Natural killer cell (primary cell): ENCODE measurements around the gene MOB2. TPM values are rescaled to one million over a fixed set of nuclear protein-coding genes. Genes with fewer than 3 reads are reported as not detected.

ENCODE experiments used
- ATAC-seq, 3 donors: fragments of 150-1000 bp in 2 of 3; fragments of 200-7000 bp in 1 of 3; cut with Tn5 transposase; 1 replicate in 1 of 3; 2 replicates in 2 of 3; pipeline ENCODE4 v1.10.0; 2021; ENCODE audit warnings: mild to moderate bottlenecking in 2 of 3, moderate library complexity in 2 of 3
- DNase-seq, 2 donors: peaks; one replicate each; pipeline versions ENCODE4 v3.0.0 to v3.0.0-alpha.2; 2013 to 2021; ENCODE audit warnings: mixed read lengths in 1 of 2
- H3K27ac ChIP-seq: one replicate; pipeline ENCODE4 v1.5.1; 2013; ENCODE audit warnings: mild to moderate bottlenecking, low read length
- H3K27me3 ChIP-seq: one replicate; pipeline ENCODE4 v1.6.1; 2013; ENCODE audit warnings: low read length; ENCODE audit not compliant: control insufficient read depth, insufficient read depth
- H3K36me3 ChIP-seq: one replicate; pipeline ENCODE4 v1.6.1; 2013; ENCODE audit warnings: low read length; ENCODE audit not compliant: control insufficient read depth, insufficient read depth
- H3K4me1 ChIP-seq: one replicate; pipeline ENCODE4 v1.6.1; 2013; ENCODE audit warnings: low read length; ENCODE audit not compliant: control insufficient read depth, insufficient read depth
- H3K4me3 ChIP-seq: one replicate; pipeline ENCODE4 v1.5.1; 2013; ENCODE audit warnings: low read length
- H3K9me3 ChIP-seq: one replicate; pipeline ENCODE4 v1.6.1; 2013; ENCODE audit warnings: low read length; ENCODE audit not compliant: control insufficient read depth, insufficient read depth
- H3K27ac Mint-ChIP-seq, 2 donors: one replicate each; pipeline ENCODE4 v1.8.0; 2022; ENCODE audit warnings: mild to moderate bottlenecking in 2 of 2, mixed read lengths in 2 of 2, moderate library complexity in 1 of 2
- H3K27me3 Mint-ChIP-seq, 2 donors: one replicate each; pipeline ENCODE4 v1.8.0; 2022; ENCODE audit warnings: low read depth in 2 of 2, mixed read lengths in 2 of 2
- H3K36me3 Mint-ChIP-seq: one replicate; pipeline ENCODE4 v1.8.0; 2022; ENCODE audit warnings: mixed read lengths
- H3K4me1 Mint-ChIP-seq, 2 donors: one replicate each; pipeline ENCODE4 v1.8.0; 2022; ENCODE audit warnings: mixed read lengths in 2 of 2
- H3K4me3 Mint-ChIP-seq: one replicate; pipeline ENCODE4 v1.8.0; 2022; ENCODE audit warnings: mild to moderate bottlenecking, moderate library complexity, mixed read lengths
- H3K9me3 Mint-ChIP-seq, 2 donors: one replicate each; pipeline ENCODE4 v1.8.0; 2022; ENCODE audit warnings: mixed read lengths in 2 of 2
- WGBS: methylation state at CpG from one replicate; pipeline ENCODE4 v1.1.7; 2013; ENCODE audit warnings: missing lambda C conversion rate; ENCODE audit not compliant: insufficient coverage; 5-methylcytosine and 5-hydroxymethylcytosine counted together
- intact Hi-C: fragments of 100-400 bp; cut with micrococcal nuclease; formaldehyde crosslinking; loops from one replicate; pipeline ENCODE4 v1.14.2; 2022
- total RNA-seq, 4 donors: library from RNA; stranded (reverse); fragments of 120-200 nt in 1 of 4; gene quantifications; one replicate each; pipeline versions ENCODE4 v1.2.3 to v1.2.4, GENCODE V29; 2013 to 2022
- TF ChIP-seq, protein P1 (sequence below): fragments of 200-600 bp; IDR thresholded peaks from one replicate; pipeline ENCODE4 v1.8.0; 2022; ENCODE audit warnings: antibody characterized with exemption

MOB2 gene
- total RNA-seq, 3 donors from 2014 or later (not counting 1 experiment from before 2014, with no cell fraction given), result 61.9 to 79.6 (median 78.5) TPM

DNA sequence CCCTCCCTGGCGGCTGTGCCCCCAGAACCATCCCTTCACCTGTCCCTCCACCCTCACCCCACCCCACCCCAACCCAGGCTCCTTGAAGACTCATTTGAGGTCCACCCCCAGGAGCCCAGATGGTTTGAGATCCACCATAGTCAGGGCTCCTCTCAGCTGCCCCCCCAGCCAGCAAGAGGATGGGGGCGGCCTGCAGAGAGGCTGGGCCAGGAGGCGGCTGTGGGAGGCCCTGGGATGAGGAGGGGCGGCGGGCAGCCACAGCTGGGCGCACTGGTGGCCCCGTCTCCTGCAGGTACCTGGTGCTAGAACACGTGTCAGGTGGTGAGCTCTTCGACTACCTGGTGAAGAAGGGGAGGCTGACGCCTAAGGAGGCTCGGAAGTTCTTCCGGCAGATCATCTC is 46.1 kb downstream of the MOB2 start:
- Mint-ChIP-seq H3K4me3 (no peak overlapping the region), H3K9me3 (no peaks in the 10 kb centered on the region), H3K27ac (no peak overlapping the region), H3K4me1 (no peaks in the 10 kb centered on the region), H3K27me3 (no peaks in the 10 kb centered on the region), H3K36me3 (no peaks in the 10 kb centered on the region)
- Histone ChIP-seq H3K9me3 (no peaks in the 10 kb centered on the region), H3K27ac (no peak overlapping the region), H3K4me3 (no peak overlapping the region), H3K4me1 (no peaks in the 10 kb centered on the region), H3K27me3 (no peaks in the 10 kb centered on the region), H3K36me3 (no peaks in the 10 kb centered on the region)
- intact Hi-C loops, result no loop called here
- no peak for DNase-seq
- 90% methylated on average over 12 of the region's 12 CpGs for WGBS
- no peak for ATAC-seq
- TF ChIP-seq, protein P1, sequence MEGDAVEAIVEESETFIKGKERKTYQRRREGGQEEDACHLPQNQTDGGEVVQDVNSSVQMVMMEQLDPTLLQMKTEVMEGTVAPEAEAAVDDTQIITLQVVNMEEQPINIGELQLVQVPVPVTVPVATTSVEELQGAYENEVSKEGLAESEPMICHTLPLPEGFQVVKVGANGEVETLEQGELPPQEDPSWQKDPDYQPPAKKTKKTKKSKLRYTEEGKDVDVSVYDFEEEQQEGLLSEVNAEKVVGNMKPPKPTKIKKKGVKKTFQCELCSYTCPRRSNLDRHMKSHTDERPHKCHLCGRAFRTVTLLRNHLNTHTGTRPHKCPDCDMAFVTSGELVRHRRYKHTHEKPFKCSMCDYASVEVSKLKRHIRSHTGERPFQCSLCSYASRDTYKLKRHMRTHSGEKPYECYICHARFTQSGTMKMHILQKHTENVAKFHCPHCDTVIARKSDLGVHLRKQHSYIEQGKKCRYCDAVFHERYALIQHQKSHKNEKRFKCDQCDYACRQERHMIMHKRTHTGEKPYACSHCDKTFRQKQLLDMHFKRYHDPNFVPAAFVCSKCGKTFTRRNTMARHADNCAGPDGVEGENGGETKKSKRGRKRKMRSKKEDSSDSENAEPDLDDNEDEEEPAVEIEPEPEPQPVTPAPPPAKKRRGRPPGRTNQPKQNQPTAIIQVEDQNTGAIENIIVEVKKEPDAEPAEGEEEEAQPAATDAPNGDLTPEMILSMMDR, result no peak

DNA sequence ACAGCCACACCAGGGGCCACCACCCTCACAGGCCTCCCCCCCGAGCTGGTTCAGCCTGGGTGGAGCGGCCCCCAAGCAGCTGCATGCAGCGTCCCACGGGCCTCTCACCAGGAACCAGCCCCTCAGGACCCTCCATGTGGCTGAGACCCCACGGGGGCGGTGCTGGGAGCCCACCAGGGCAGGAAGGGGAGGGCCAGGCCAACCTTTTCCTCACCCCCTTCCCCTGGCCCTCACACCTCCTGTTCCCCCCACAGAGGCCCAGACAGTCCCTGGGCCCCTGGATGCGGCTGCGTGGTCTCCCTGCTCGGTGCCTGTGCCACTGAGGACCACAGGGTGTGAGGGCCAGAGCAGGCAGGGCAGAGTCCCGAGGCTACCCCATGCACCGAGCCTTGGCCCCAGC is 46.5 kb downstream of the MOB2 start:
- H3K4me1 Mint-ChIP-seq, result no peaks in the 10 kb centered on the region
- TF ChIP-seq, protein P1, result no peak
- no peaks in the 10 kb centered on the region for H3K9me3 Mint-ChIP-seq

DNA sequence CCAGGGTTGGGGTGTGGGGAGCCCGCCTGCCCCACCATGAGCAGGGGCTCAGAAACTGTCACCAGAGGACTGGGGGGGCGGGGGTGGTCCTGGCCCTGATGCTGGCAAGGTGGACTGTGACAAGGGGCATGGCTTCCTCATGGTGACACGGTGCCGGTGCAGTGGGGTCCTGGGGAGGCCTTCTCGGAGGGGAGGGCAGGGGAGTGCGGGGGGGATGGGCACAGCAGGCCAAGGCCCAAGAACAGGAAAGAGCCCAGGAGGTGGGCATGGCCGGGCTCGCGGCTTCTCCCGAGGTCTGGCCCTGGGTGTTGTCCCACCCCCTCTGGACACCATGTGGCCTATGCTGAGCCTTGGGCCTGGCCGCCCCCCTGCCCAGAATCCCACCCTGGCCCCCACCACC is 47.2 kb downstream of the MOB2 start:
- Mint-ChIP-seq H3K4me3 (no peak overlapping the region), H3K4me1 (no peaks in the 10 kb centered on the region), H3K36me3 (no peaks in the 10 kb centered on the region), H3K9me3 (no peaks in the 10 kb centered on the region), H3K27ac (no peak overlapping the region), H3K27me3 (no peaks in the 10 kb centered on the region)
- intact Hi-C loops, result no loop called here
- Histone ChIP-seq H3K4me3 (no peak overlapping the region), H3K27me3 (no peaks in the 10 kb centered on the region), H3K9me3 (no peaks in the 10 kb centered on the region), H3K27ac (no peak overlapping the region), H3K4me1 (no peaks in the 10 kb centered on the region), H3K36me3 (no peaks in the 10 kb centered on the region)
- ATAC-seq (no peak), DNase-seq (no peak)
- 82% methylated on average over 11 of the region's 11 CpGs for WGBS
- TF ChIP-seq, protein P1, result no peak

More for the DNA sequence above, 46.5 kb downstream of the MOB2 start:
- H3K27ac Mint-ChIP-seq, result no peak overlapping the region
- H3K9me3 ChIP-seq, result no peaks in the 10 kb centered on the region
- H3K4me3 Mint-ChIP-seq, result no peak overlapping the region
- H3K4me1 ChIP-seq, result no peaks in the 10 kb centered on the region
- ATAC-seq (no peak), DNase-seq (no peak)
- H3K36me3 ChIP-seq, result no peaks in the 10 kb centered on the region
- no peaks in the 10 kb centered on the region for H3K36me3 Mint-ChIP-seq
- no peak overlapping the region for H3K4me3 ChIP-seq
- WGBS, result 75% methylated on average over 11 of the region's 11 CpGs
- H3K27me3 ChIP-seq, result no peaks in the 10 kb centered on the region
- no peak overlapping the region for H3K27ac ChIP-seq
- H3K27me3 Mint-ChIP-seq, result no peaks in the 10 kb centered on the region
- intact Hi-C loops, result no loop called here

DNA sequence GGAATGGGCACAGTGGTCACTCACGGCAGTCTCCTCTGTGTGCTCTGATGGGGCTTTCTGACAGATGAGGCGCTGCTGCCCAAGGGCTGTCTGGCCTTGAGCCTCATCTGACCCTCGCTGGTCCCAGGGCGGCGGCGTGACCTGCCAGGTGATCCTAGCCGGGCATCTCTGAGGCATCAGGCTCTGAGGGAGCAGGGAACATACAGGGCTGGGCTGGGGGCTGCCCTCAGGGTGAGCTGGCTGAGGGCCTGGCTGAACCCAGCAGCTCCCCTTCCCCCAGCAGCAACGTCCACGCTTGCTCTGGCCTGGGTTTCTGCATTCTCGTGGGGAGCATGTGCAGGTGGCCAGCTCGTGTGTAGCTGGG is 47.6 kb downstream of the MOB2 start:
- no peaks in the 10 kb centered on the region for H3K9me3 Mint-ChIP-seq
- no peaks in the 10 kb centered on the region for H3K27me3 ChIP-seq
- intact Hi-C loops, result no loop called here
- H3K4me3 ChIP-seq, result no peak overlapping the region
- TF ChIP-seq, protein P1, result no peak
- ATAC-seq, result no peak
- H3K36me3 ChIP-seq, result no peaks in the 10 kb centered on the region
- H3K4me1 Mint-ChIP-seq, result no peaks in the 10 kb centered on the region
- H3K27ac ChIP-seq, result no peak overlapping the region
- H3K36me3 Mint-ChIP-seq, result no peaks in the 10 kb centered on the region
- H3K4me3 Mint-ChIP-seq, result no peak overlapping the region
- DNase-seq, result no peak
- H3K27ac Mint-ChIP-seq, result no peak overlapping the region
- H3K27me3 Mint-ChIP-seq, result no peaks in the 10 kb centered on the region
- 82% methylated on average over 11 of the region's 11 CpGs for WGBS
- no peaks in the 10 kb centered on the region for H3K9me3 ChIP-seq
- H3K4me1 ChIP-seq, result no peaks in the 10 kb centered on the region
